Neural cell (in vitro differentiated cells): Measurements from ENCODE around the gene ASS1. TPM values are rescaled to one million over a fixed set of nuclear protein-coding genes. Genes with fewer than 3 reads are reported as not detected.

Source experiments
- H2AFZ ChIP-seq: fragments of 200-600, 300-800 bp; sonication (generic), shearing (Covaris generic); 2 replicates; pipeline ENCODE4 v1.6.0; 2014; ENCODE audit warnings: low read depth, mild to moderate bottlenecking, antibody characterized with exemption, low read length, moderate library complexity
- H3F3A ChIP-seq: fragments of 200-600 bp; shearing (Covaris generic); 2 replicates; pipeline ENCODE4 v1.6.1; 2016; ENCODE audit warnings: mild to moderate bottlenecking, moderate library complexity, mixed read lengths, antibody characterized with exemption, low read length; ENCODE audit not compliant: insufficient read depth, poor library complexity, severe bottlenecking
- H3K27ac ChIP-seq: fragments of 200-600, 300-800 bp; sonication (generic), shearing (Covaris generic); 2 replicates; pipeline ENCODE4 v1.5.1; 2014; ENCODE audit warnings: mild to moderate bottlenecking, low read length, moderate library complexity
- H3K27me3 ChIP-seq: fragments of 300-800, 200-600 bp; sonication (generic), shearing (Covaris generic); 2 replicates; pipeline ENCODE4 v1.6.0; 2014; ENCODE audit warnings: mild to moderate bottlenecking, low read depth, low read length, moderate library complexity; ENCODE audit not compliant: insufficient read depth
- H3K36me3 ChIP-seq: fragments of 300-800, 200-600 bp; sonication (generic), shearing (Covaris generic); 2 replicates; pipeline ENCODE4 v1.5.1; 2014; ENCODE audit warnings: mild to moderate bottlenecking, antibody characterized with exemption, low read length, moderate library complexity; ENCODE audit not compliant: insufficient read depth
- H3K4me2 ChIP-seq: fragments of 300-800, 200-600 bp; sonication (generic), shearing (Covaris generic); 2 replicates; pipeline ENCODE4 v1.6.0; 2014; ENCODE audit warnings: mild to moderate bottlenecking, low read length
- H3K4me3 ChIP-seq: fragments of 300-800, 200-600 bp; sonication (generic), shearing (Covaris generic); 2 replicates; pipeline ENCODE4 v1.5.1; 2014; ENCODE audit warnings: mild to moderate bottlenecking, low read length, moderate library complexity
- H3K79me2 ChIP-seq: fragments of 200-600 bp; shearing (Covaris generic); replicated peaks from 2 replicates; pipeline ENCODE4 v1.6.0; 2014; ENCODE audit warnings: mild to moderate bottlenecking, low read length, moderate library complexity; ENCODE audit not compliant: insufficient read depth
- H3K9ac ChIP-seq: fragments of 300-800, 200-600 bp; sonication (generic), shearing (Covaris generic); 2 replicates; pipeline ENCODE4 v1.6.1; 2016; ENCODE audit warnings: mild to moderate bottlenecking, low read length, mixed read lengths
- H3K9me2 ChIP-seq: fragments of 200-600 bp; shearing (Covaris generic); 2 replicates; pipeline ENCODE4 v1.6.1; 2016; ENCODE audit warnings: mild to moderate bottlenecking, low read length, mixed read lengths; ENCODE audit not compliant: insufficient read depth
- H3K9me3 ChIP-seq: fragments of 200-600, 300-800 bp; sonication (generic), shearing (Covaris generic); 2 replicates; pipeline ENCODE4 v1.6.1; 2016; ENCODE audit warnings: mild to moderate bottlenecking, mixed run types, low read length, moderate library complexity, mixed read lengths
- H4K20me1 ChIP-seq: fragments of 200-600 bp; shearing (Covaris generic); 2 replicates; pipeline ENCODE4 v1.6.1; 2016; ENCODE audit warnings: mild to moderate bottlenecking, mixed run types; ENCODE audit not compliant: insufficient read depth
- CTCF ChIP-seq: fragments of 450-650 bp; IDR thresholded peaks from 2 replicates; pipeline ENCODE4 v1.5.1; 2014; ENCODE audit warnings: antibody characterized with exemption, mild to moderate bottlenecking, moderate library complexity; ENCODE audit not compliant: poor library complexity, severe bottlenecking
- EP300 ChIP-seq: fragments of 450-650 bp; conservative IDR thresholded peaks from 2 replicates; pipeline ENCODE4 v1.6.1; 2014; ENCODE audit warnings: antibody characterized with exemption, mild to moderate bottlenecking, moderate library complexity; ENCODE audit not compliant: poor library complexity, severe bottlenecking
- EZH2 ChIP-seq: fragments of 200-600, 300-800 bp; shearing (Covaris generic), sonication (generic); IDR thresholded peaks from 2 replicates; pipeline ENCODE4 v1.6.1; 2014; ENCODE audit warnings: antibody characterized with exemption, low read length, borderline replicate concordance, mild to moderate bottlenecking; ENCODE audit not compliant: insufficient read depth, poor library complexity, severe bottlenecking
- MXI1 ChIP-seq: fragments of 450-650 bp; conservative IDR thresholded peaks from 2 replicates; pipeline ENCODE4 v1.6.1; 2014; ENCODE audit warnings: antibody characterized with exemption, mild to moderate bottlenecking; ENCODE audit not compliant: poor library complexity, severe bottlenecking
- POLR2AphosphoS5 ChIP-seq: IDR thresholded peaks from 2 replicates; pipeline ENCODE4 v1.6.1; 2012
- RAD21 ChIP-seq: fragments of 450-650 bp; conservative IDR thresholded peaks from 2 replicates; pipeline ENCODE4 v1.6.1; 2014; ENCODE audit warnings: antibody characterized with exemption, mild to moderate bottlenecking, moderate library complexity
- REST ChIP-seq: IDR thresholded peaks from 2 replicates; pipeline ENCODE4 v1.6.1; 2012; ENCODE audit warnings: borderline replicate concordance
- SMC3 ChIP-seq: fragments of 450-650 bp; conservative IDR thresholded peaks from 2 replicates; pipeline ENCODE4 v1.6.1; 2014; ENCODE audit warnings: antibody characterized with exemption, mild to moderate bottlenecking, moderate library complexity; ENCODE audit not compliant: poor library complexity
- TAF1 ChIP-seq: IDR thresholded peaks from 2 replicates; pipeline ENCODE4 v1.6.1; 2012; ENCODE audit warnings: low read depth
- polyA plus RNA-seq: library from polyadenylated mRNA; depleted of rRNA; stranded (reverse); fragments of >200 nt; gene quantifications from 2 replicates; pipeline ENCODE4 v1.2.3, GENCODE V29; 2014

ASS1 gene
- polyA plus RNA-seq, 1 donor from 2014 or later, result 2.6 TPM

- no peaks in the 10 kb centered on the region for H3K9me2 ChIP-seq
- no peaks in the 10 kb centered on the region for H3K36me3 ChIP-seq
- H3K79me2 ChIP-seq, result no peaks in the 10 kb centered on the region
- no peaks in the 10 kb centered on the region for H4K20me1 ChIP-seq
- H2AFZ ChIP-seq, result no peak overlapping the region
- no peak for TF ChIP-seq TAF1
- no peak for TF ChIP-seq REST
- no peak for TF ChIP-seq MXI1
- no peak for TF ChIP-seq RAD21
- TF ChIP-seq EZH2, result no peak
- no peak for TF ChIP-seq POLR2AphosphoS5
- H3K27me3 ChIP-seq, result peaks cover 27% of the 10 kb centered on the region
- H3K27ac ChIP-seq, result no peak overlapping the region
- H3K4me3 ChIP-seq, result no peak overlapping the region
- no peak overlapping the region for H3K4me2 ChIP-seq
- H3F3A ChIP-seq, result no peaks in the 10 kb centered on the region
- H3K9me3 ChIP-seq, result no peaks in the 10 kb centered on the region
- no peak overlapping the region for H3K9ac ChIP-seq
These were observed 14.9 kb upstream of the ASS1 start for GRCh38 chr9:130429831-130430230.

GRCh38 chr9:130430232-130430631 is 14.5 kb upstream of the ASS1 start:
- Histone ChIP-seq H3K9ac (no peak overlapping the region), H2AFZ (no peak overlapping the region), H3K4me2 (no peak overlapping the region), H3K79me2 (no peaks in the 10 kb centered on the region), H3K9me3 (no peaks in the 10 kb centered on the region), H3K9me2 (no peaks in the 10 kb centered on the region), H3F3A (no peaks in the 10 kb centered on the region), H3K36me3 (no peaks in the 10 kb centered on the region), H3K27me3 (peaks cover 27% of the 10 kb centered on the region), H3K4me3 (no peak overlapping the region), H3K27ac (no peak overlapping the region), H4K20me1 (no peaks in the 10 kb centered on the region)
- TF ChIP-seq SMC3, result no peak
- TF ChIP-seq CTCF, result no peak
- TF ChIP-seq POLR2AphosphoS5, result no peak
- TF ChIP-seq TAF1, result no peak

- no peaks in the 10 kb centered on the region for H3K79me2 ChIP-seq
- H3F3A ChIP-seq, result no peaks in the 10 kb centered on the region
- peaks cover 27% of the 10 kb centered on the region for H3K27me3 ChIP-seq
- no peaks in the 10 kb centered on the region for H4K20me1 ChIP-seq
- H3K27ac ChIP-seq, result no peak overlapping the region
- no peaks in the 10 kb centered on the region for H3K36me3 ChIP-seq
- H3K4me3 ChIP-seq, result no peak overlapping the region
- H2AFZ ChIP-seq, result no peak overlapping the region
- no peaks in the 10 kb centered on the region for H3K9me3 ChIP-seq
- TF ChIP-seq REST, result no peak
- no peak for TF ChIP-seq SMC3
- no peak for TF ChIP-seq TAF1
- no peak for TF ChIP-seq EP300
- no peak overlapping the region for H3K9ac ChIP-seq
- H3K9me2 ChIP-seq, result no peaks in the 10 kb centered on the region
- no peak overlapping the region for H3K4me2 ChIP-seq
These were observed 13.8 kb upstream of the ASS1 start for GRCh38 chr9:130430734-130431535.
